ENCODE data around the gene BRD3OS. TPM values are rescaled to one million over a fixed set of nuclear protein-coding genes. Genes with fewer than 3 reads are reported as not detected.

BRD3OS gene
- total and polyA plus RNA-seq, 9 donors: 14.5 to 28.1 (median 21.1) TPM

- Histone ChIP-seq H3K4me3 (peak overlapping the region; percentile 66), H3K36me3 (no peaks in the 10 kb centered on the region), H3K9me3 (no peaks in the 10 kb centered on the region), H3K27me3 (no peaks in the 10 kb centered on the region), H3K27ac (peak overlapping the region in 1 of 2 donors; percentile 30), H3K4me1 (ENCODE audit: insufficient read depth) (peaks cover 6% of the 10 kb centered on the region)
- intact Hi-C loops (cut with DNase I): loop anchor here (2.0 kb wide), 3 partner anchors 199 to 203 kb away; no protein-coding TSS in a partner anchor
- DNase-seq: no peak
- TF ChIP-seq EP300 (IDR thresholded peaks at IDR 0.05): no peak
- TF ChIP-seq, protein P1, sequence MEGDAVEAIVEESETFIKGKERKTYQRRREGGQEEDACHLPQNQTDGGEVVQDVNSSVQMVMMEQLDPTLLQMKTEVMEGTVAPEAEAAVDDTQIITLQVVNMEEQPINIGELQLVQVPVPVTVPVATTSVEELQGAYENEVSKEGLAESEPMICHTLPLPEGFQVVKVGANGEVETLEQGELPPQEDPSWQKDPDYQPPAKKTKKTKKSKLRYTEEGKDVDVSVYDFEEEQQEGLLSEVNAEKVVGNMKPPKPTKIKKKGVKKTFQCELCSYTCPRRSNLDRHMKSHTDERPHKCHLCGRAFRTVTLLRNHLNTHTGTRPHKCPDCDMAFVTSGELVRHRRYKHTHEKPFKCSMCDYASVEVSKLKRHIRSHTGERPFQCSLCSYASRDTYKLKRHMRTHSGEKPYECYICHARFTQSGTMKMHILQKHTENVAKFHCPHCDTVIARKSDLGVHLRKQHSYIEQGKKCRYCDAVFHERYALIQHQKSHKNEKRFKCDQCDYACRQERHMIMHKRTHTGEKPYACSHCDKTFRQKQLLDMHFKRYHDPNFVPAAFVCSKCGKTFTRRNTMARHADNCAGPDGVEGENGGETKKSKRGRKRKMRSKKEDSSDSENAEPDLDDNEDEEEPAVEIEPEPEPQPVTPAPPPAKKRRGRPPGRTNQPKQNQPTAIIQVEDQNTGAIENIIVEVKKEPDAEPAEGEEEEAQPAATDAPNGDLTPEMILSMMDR (IDR thresholded peaks at IDR 0.05): no peak
- no peak for TF ChIP-seq POLR2A (IDR thresholded peaks at IDR 0.05)
- 49 to 51% (median 50%) methylated on average over 15 to 16 of the region's 16 CpGs for WGBS, 3 donors
Measured at GRCh38 chr9:133993635-133994253, 31.5 kb upstream of the BRD3OS start.

DNA sequence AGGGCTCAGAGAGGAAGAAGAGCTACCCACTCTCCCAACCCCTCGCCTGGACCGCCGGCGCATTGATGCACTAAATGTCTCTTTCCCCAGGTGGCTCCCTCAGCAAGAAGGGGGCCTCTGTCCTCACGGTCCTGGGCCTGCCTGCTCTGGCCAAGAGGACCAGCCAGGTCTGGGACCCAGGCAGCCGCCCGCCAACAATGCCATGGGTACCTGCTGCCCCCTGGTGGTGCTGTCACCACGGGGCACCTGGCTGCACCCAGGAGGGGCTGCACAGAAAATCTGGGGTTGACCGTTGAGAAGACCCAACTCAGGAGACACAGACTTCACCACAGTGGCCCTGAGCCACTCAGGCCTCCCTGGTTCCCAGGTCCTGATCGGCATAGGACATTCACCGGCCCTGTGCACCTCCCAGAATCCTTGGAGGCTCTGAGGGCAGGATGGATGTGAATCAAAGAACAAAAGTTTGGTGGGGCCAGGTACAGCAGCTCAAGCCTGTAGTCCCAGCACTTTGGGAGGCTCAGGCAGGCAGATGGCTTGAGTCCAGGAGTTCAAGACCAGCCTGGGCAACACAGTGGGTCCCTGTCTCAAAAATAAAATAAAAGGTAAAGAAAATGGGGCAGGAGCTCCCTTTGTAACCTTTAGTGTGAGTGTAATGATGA, 30.8 kb upstream of the BRD3OS start:
- Histone ChIP-seq H3K9me3 (no peaks in the 10 kb centered on the region), H3K4me1 (ENCODE audit: insufficient read depth) (peaks cover 6% of the 10 kb centered on the region), H3K36me3 (no peaks in the 10 kb centered on the region), H3K27me3 (no peaks in the 10 kb centered on the region), H3K27ac (no peak overlapping the region), H3K4me3 (no peak overlapping the region)
- TF ChIP-seq, protein P1 (IDR thresholded peaks at IDR 0.05): peak; percentile 96 to 97 (median 97)
- TF ChIP-seq POLR2A (IDR thresholded peaks at IDR 0.05): no peak
- intact Hi-C loops (cut with DNase I): loop anchor here (2.0 kb wide), 3 partner anchors 200 to 204 kb away; no protein-coding TSS in a partner anchor
- 7 to 9% (median 8%) methylated on average over 11 of the region's 11 CpGs for WGBS, 3 donors
- DNase-seq: peak; percentile 71 to 89 (median 87)

DNA sequence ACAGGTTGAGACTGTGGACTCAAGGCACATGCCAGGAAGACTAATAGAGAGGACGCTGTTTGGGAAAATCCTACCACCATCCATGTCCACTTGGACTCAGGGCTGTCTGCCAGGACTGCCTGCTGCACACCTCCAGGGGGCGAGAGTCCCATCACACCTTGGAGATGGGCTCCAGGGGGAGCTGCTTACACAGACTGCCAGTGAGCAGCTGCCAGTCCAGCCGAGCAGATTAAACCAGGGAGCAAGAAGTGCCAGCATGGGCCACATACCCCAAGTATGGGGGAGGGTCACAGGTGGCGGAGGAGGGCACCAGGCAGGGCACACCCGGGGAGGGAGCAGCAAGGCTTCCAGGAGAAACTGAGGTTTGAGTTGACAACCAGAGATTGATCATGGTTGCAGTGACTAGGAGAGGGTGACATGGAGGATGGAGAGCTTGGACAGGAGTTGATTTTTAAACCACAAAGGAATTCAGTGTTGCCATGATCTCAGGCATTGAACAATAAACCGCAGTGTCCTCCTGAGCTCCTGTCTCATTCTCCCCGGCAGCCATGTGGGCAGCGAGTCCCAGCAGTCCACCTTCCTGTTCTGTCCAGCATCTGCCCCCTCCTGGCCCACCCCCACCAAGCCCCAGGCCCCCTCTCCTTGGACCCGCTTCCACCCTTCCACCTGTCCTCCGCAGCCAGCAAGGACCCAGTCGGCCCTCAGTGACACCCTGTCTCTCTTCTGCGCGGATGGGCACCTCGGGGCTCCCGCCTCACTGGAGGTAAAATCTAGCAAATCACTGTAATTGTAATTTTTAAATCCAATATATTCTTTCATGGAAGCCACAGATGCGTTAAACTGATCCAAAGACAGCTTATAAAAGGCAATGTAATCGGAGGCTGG, 30.0 kb upstream of the BRD3OS start:
- no peak overlapping the region for H3K4me3 ChIP-seq
- H3K27ac ChIP-seq: no peak overlapping the region
- WGBS, 3 donors: 60 to 71% (median 62%) methylated on average over 17 of the region's 17 CpGs
- no peaks in the 10 kb centered on the region for H3K9me3 ChIP-seq
- TF ChIP-seq POLR2A (IDR thresholded peaks at IDR 0.05) (no peak), EP300 (IDR thresholded peaks at IDR 0.05) (no peak)
- TF ChIP-seq, protein P1 (IDR thresholded peaks at IDR 0.05): no peak
- intact Hi-C loops (cut with DNase I): loop anchor here (2.0 kb wide), 3 partner anchors 200 to 204 kb away; no protein-coding TSS in a partner anchor
- DNase-seq: no peak
- H3K4me1 ChIP-seq (ENCODE audit: insufficient read depth): peaks cover 9% of the 10 kb centered on the region
- no peaks in the 10 kb centered on the region for H3K27me3 ChIP-seq
- H3K36me3 ChIP-seq: no peaks in the 10 kb centered on the region

Measured in ovary (tissue), 9 donors.